GM12878 (cell line): ENCODE measurements around the gene IGF2BP1. TPM values are rescaled to one million over a fixed set of nuclear protein-coding genes. Genes with fewer than 3 reads are reported as not detected.

ENCODE experiments used
- ATAC-seq: fragments of 200-7000 bp; cut with Tn5 transposase; 3 replicates; pipeline ENCODE4 v1.9.1; 2020; ENCODE audit warnings: mild to moderate bottlenecking, moderate library complexity
- BruUV-seq: library from RNA; stranded (reverse); fragments of 400-500 nt; replicated peaks from 2 replicates; lab custom pipeline; 2021; lab: Mats Ljungman, UMichigan
- CTCF ChIA-PET: fragments of 300-600 bp; sonication (Branson Sonifier 250); formaldehyde crosslinking; extraction: SDS; loops from one replicate; lab custom pipeline; 2021; ENCODE audit warnings: inconsistent platforms; lab: Yijun Ruan, JAX
- POLR2A ChIA-PET: fragments of 350-600 bp; formaldehyde crosslinking; extraction: SDS; loops from one replicate; lab custom pipeline; 2021; ENCODE audit warnings: inconsistent platforms; lab: Charles Lee
- RAD21 ChIA-PET: fragments of 300-600 bp; sonication (Branson Sonifier 250); formaldehyde crosslinking; loops from one replicate; lab custom pipeline; 2023; ENCODE audit warnings: antibody characterized with exemption; ENCODE audit not compliant: unreplicated experiment; lab: Charles Lee
- SMC1A ChIA-PET: fragments of 300-600 bp; sonication (Branson Sonifier 250); formaldehyde crosslinking; loops from one replicate; lab custom pipeline; 2023; ENCODE audit not compliant: unreplicated experiment, uncharacterized antibody; lab: Charles Lee
- DNase-seq: peaks from one replicate; pipeline ENCODE4 v3.0.0-alpha.2; 2011; ENCODE audit warnings: low read depth, low spot score
- FAIRE-seq: peaks from 3 replicates; lab custom pipeline; 2011; peaks lifted over from hg19 to GRCh38; lab: Jason Lieb, UNC
- H2AFZ ChIP-seq: 2 replicates; pipeline ENCODE4 v1.6.0; 2011; ENCODE audit warnings: low read depth, low read length, control low read depth; ENCODE audit not compliant: control insufficient read depth
- H3K27ac ChIP-seq: 2 replicates; pipeline ENCODE4 v1.5.1; 2011; ENCODE audit warnings: control low read depth; ENCODE audit not compliant: control insufficient read depth, insufficient read depth
- H3K27me3 ChIP-seq, 2 experiments: replicated peaks in 1 of 2; 2 replicates each; pipeline versions ENCODE4 v1.6.0 to v1.6.1; 2011; ENCODE audit warnings: low read length in 1 of 2; ENCODE audit not compliant: control insufficient read depth in 2 of 2, insufficient read depth in 2 of 2
- H3K36me3 ChIP-seq, 2 experiments: 2 replicates each; pipeline ENCODE4 v1.5.1; 2011; ENCODE audit warnings: low read length in 1 of 2; ENCODE audit not compliant: control insufficient read depth in 2 of 2, insufficient read depth in 2 of 2
- H3K4me1 ChIP-seq: 2 replicates; pipeline ENCODE4 v1.6.1; 2011; ENCODE audit warnings: mild to moderate bottlenecking, low read length, moderate library complexity, mixed read lengths; ENCODE audit not compliant: control insufficient read depth, insufficient read depth
- H3K4me2 ChIP-seq: 2 replicates; pipeline ENCODE4 v1.6.0; 2011; ENCODE audit warnings: control low read depth; ENCODE audit not compliant: control insufficient read depth, insufficient read depth
- H3K4me3 ChIP-seq: fragments of 200-600 bp; sonication (generic); 2 replicates; pipeline ENCODE4 v1.5.1; 2016
- H3K79me2 ChIP-seq: 2 replicates; pipeline ENCODE4 v1.6.0; 2011; ENCODE audit warnings: low read length; ENCODE audit not compliant: control insufficient read depth, insufficient read depth
- H3K9ac ChIP-seq: 2 replicates; pipeline ENCODE4 v1.8.0; 2011; ENCODE audit warnings: low read length, control low read depth, mixed read lengths; ENCODE audit not compliant: control insufficient read depth, insufficient read depth
- H3K9me3 ChIP-seq: replicated peaks from 3 replicates; pipeline ENCODE4 v1.5.1; 2011; ENCODE audit warnings: mild to moderate bottlenecking, low read length; ENCODE audit not compliant: control insufficient read depth, insufficient read depth
- H4K20me1 ChIP-seq: 2 replicates; pipeline ENCODE4 v1.6.0; 2011; ENCODE audit not compliant: control insufficient read depth, insufficient read depth
- BCL11A ChIP-seq: IDR thresholded peaks from 2 replicates; pipeline ENCODE4 v1.6.1; 2011; ENCODE audit warnings: low read depth, low read length
- BMI1 ChIP-seq: fragments of 450-650 bp; IDR thresholded peaks from 2 replicates; pipeline ENCODE4 v1.6.1; 2016; ENCODE audit warnings: mild to moderate bottlenecking, moderate library complexity, borderline replicate concordance
- CREB1 ChIP-seq: IDR thresholded peaks from 2 replicates; pipeline ENCODE4 v1.6.1; 2012; ENCODE audit warnings: low read depth, mild to moderate bottlenecking, inconsistent platforms
- EP300 ChIP-seq, 2 experiments: fragments of 150-350 bp in 1 of 2; IDR thresholded peaks; 2 replicates each; pipeline ENCODE4 v1.6.1; 2011 to 2012; ENCODE audit warnings: low read depth in 2 of 2, low read length in 2 of 2, borderline replicate concordance in 1 of 2, improper control_type of control experiment in 1 of 2, inconsistent platforms in 1 of 2; ENCODE audit not compliant: control insufficient read depth in 1 of 2
- HDAC6 ChIP-seq: fragments of 200-600 bp; sonication (generic); IDR thresholded peaks from one replicate; pipeline ENCODE4 v1.8.0; 2017; ENCODE audit warnings: antibody characterized with exemption; ENCODE audit not compliant: unreplicated experiment
- LARP7 ChIP-seq: fragments of 450-650 bp; IDR thresholded peaks from 2 replicates; pipeline ENCODE4 v1.6.1; 2017; ENCODE audit warnings: mild to moderate bottlenecking
- MXI1 ChIP-seq: fragments of 150-350 bp; IDR thresholded peaks from 2 replicates; pipeline ENCODE4 v1.6.1; 2011; ENCODE audit warnings: low read depth, mild to moderate bottlenecking, inconsistent platforms, low read length, improper control_type of control experiment
- NR2C2 ChIP-seq: IDR thresholded peaks from 2 replicates; pipeline ENCODE4 v1.6.1; 2011; ENCODE audit warnings: borderline replicate concordance, low read depth; ENCODE audit not compliant: control insufficient read depth, insufficient read length
- POU2F2 ChIP-seq: IDR thresholded peaks from 3 replicates; pipeline ENCODE4 v1.6.1; 2011; ENCODE audit warnings: low read depth, mild to moderate bottlenecking, low read length, borderline replicate concordance
- RAD21 ChIP-seq: IDR thresholded peaks from 2 replicates; pipeline ENCODE4 v1.6.1; 2011; ENCODE audit warnings: mild to moderate bottlenecking, low read depth, low read length, moderate library complexity; ENCODE audit not compliant: insufficient read depth
- SREBF1 ChIP-seq: IDR thresholded peaks from 2 replicates; pipeline ENCODE4 v1.6.1; 2012; ENCODE audit warnings: mild to moderate bottlenecking, low read length
- SRF ChIP-seq, 2 experiments: IDR thresholded peaks; 2 replicates each; pipeline ENCODE4 v1.6.1; 2011; ENCODE audit warnings: low read depth in 2 of 2, low read length in 2 of 2, mild to moderate bottlenecking in 1 of 2, moderate library complexity in 1 of 2
- TCF12 ChIP-seq: IDR thresholded peaks from 2 replicates; pipeline ENCODE4 v1.6.1; 2011; ENCODE audit warnings: low read depth, mild to moderate bottlenecking, low read length
- ZNF207 ChIP-seq: fragments of 450-650 bp; IDR thresholded peaks from 2 replicates; pipeline ENCODE4 v1.6.1; 2014; ENCODE audit warnings: antibody characterized with exemption, mild to moderate bottlenecking, borderline replicate concordance
- ZNF384 ChIP-seq: IDR thresholded peaks from 2 replicates; pipeline ENCODE4 v1.6.1; 2012; ENCODE audit warnings: low read depth, mild to moderate bottlenecking, low read length, improper control_type of control experiment, borderline replicate concordance
- WGBS: methylation state at CpG from one replicate; pipeline ENCODE4 v1.1.6; 2016; ENCODE audit warnings: low lambda C conversion rate; ENCODE audit not compliant: insufficient replicate concordance, insufficient coverage; ENCODE audit errors: missing lambda C conversion rate; 5-methylcytosine and 5-hydroxymethylcytosine counted together
- in situ Hi-C: fragments of 300-500 bp; cut with MboI; formaldehyde crosslinking; loops from 9 replicates; pipeline ENCODE4 v1.14.3; 2018; ENCODE audit warnings: mixed read lengths
- intact Hi-C: fragments of 100-400 bp; cut with micrococcal nuclease; formaldehyde crosslinking; loops from one replicate; pipeline ENCODE4 v1.14.2; 2022; ENCODE audit not compliant: unreplicated experiment
- polyA plus RNA-seq, 11 experiments: library from polyadenylated mRNA; depleted of rRNA in 4 of 11; unstranded in 6 of 11; stranded (reverse) in 5 of 11; fragments of >200 nt; fragmentation: Nextera tagmentation in 4 of 11; fragmentation: Illumina TruSeq in 1 of 11; extraction: Ambion mirVana in 4 of 11; extraction: Trizol in 1 of 11; gene quantifications; 1 replicate in 1 of 11; 2 replicates in 10 of 11; pipeline versions ENCODE4 v1.2.1 to v1.2.3, GENCODE V29; 2011 to 2016; ENCODE audit warnings: inconsistent platforms in 2 of 11, missing spikeins in 2 of 11, low read depth in 1 of 11
- total RNA-seq, 4 experiments: library from RNA; depleted of rRNA in 3 of 4; stranded (reverse); fragments of >200 nt in 3 of 4; fragmentation: Illumina TruSeq in 1 of 4; extraction: Trizol in 1 of 4; gene quantifications; 2 replicates each; pipeline versions ENCODE4 v1.2.1 to v1.2.3, GENCODE V29; 2013 to 2021
- TF ChIP-seq, protein P1 (sequence below): fragments of 450-650 bp; IDR thresholded peaks from 2 replicates; pipeline ENCODE4 v1.6.1; 2018; ENCODE audit warnings: borderline replicate concordance, mild to moderate bottlenecking; ENCODE audit not compliant: partially characterized antibody
- TF ChIP-seq, protein P2 (sequence below): IDR thresholded peaks from 2 replicates; pipeline ENCODE4 v1.6.1; 2011; ENCODE audit warnings: low read depth, low read length, improper control_type of control experiment, borderline replicate concordance

IGF2BP1 gene
- total and polyA plus RNA-seq, 10 of the 15 experiments (the other 5 are each of a cell fraction or from before 2014, with no cell fraction given) = 0.04 to 2.4 (median 0.13) TPM; not detected in 1

DNA sequence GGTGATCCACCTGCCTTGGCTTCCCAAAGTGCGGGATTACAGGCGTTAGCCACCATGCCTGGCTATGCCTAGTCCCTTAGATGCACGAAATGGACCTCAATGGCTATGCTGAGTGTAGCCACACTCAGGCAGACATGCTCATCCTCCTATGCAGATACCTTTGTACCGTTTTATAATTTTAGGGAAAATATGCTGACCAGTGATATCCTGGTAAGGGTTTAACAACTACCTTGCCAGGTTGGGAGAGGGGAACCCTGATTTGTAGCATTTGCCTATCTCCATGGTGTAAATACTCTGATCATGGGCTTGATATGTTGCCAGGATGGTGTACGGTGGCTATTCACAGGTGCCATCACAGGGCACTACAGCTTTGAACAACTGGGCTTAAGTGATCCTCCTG is 45.6 kb upstream of the IGF2BP1 start (continued):
- no peak for TF ChIP-seq CREB1

DNA sequence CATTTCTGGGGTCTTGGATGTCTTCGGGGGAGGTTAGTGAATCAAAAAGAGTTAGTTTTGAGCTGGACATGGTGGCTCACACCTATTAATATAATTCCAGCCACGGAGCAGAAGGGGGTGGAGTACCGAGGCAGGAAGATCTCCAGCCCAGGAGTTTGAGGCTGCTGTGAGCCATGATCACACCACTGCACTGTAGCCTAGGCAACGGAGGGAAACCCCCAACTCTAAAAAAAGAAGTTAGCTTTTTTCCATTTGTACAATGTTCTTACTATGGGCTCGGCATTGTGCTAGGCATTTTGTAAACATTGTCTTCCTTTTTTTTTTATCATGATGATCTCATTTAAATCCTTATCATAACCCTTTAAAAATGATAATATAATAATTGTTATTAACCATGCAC is 44.3 kb upstream of the IGF2BP1 start:
- H3K4me1 ChIP-seq = peaks cover 7% of the 10 kb centered on the region; the same call in 1 of the 2 replicates
- no peaks in the 10 kb centered on the region for H3K79me2 ChIP-seq
- no peak overlapping the region for H3K9ac ChIP-seq
- POLR2A ChIA-PET = interaction anchor here (0.7 to 1.5 kb wide), 4 partner anchors 8 to 60 kb away, joined by 3 to 7 read pairs (median 4); partner anchors contain the start of genes ATP5MC1 and SNF8
- intact Hi-C loops (no loop called here), in situ Hi-C loops (no loop called here)
- SMC1A ChIA-PET = interaction anchor here (0.8 to 1.6 kb wide), 5 partner anchors 9 to 215 kb away, joined by 3 to 4 read pairs (median 4); partner anchors contain the start of gene SNF8
- peak overlapping the region; percentile 82 for H2AFZ ChIP-seq
- no peaks in the 10 kb centered on the region for H3K27me3 ChIP-seq
- H3K4me3 ChIP-seq = no peak overlapping the region
- WGBS = 0% methylated on average over 5 of the region's 5 CpGs
- no peaks in the 10 kb centered on the region for H4K20me1 ChIP-seq
- peak; percentile 58 for DNase-seq
- H3K9me3 ChIP-seq = no peaks in the 10 kb centered on the region
- peak; percentile 54 for FAIRE-seq
- no peaks in the 10 kb centered on the region for H3K36me3 ChIP-seq
- CTCF ChIA-PET = interaction anchor here (0.5 to 4.1 kb wide), 8 partner anchors 40 to 274 kb away, joined by 3 to 17 read pairs (median 3); no protein-coding TSS in a partner anchor
- RAD21 ChIA-PET = interaction anchor here (0.8 to 2.3 kb wide), 7 partner anchors 60 to 112 kb away, joined by 3 to 10 read pairs (median 4); partner anchors contain the start of gene ATP5MC1
- no peak overlapping the region for H3K27ac ChIP-seq
- peak; percentile 94 for ATAC-seq
- H3K4me2 ChIP-seq = peak overlapping the region; percentile 74
- BruUV-seq = no TSS peak
- TF ChIP-seq, protein P1, sequence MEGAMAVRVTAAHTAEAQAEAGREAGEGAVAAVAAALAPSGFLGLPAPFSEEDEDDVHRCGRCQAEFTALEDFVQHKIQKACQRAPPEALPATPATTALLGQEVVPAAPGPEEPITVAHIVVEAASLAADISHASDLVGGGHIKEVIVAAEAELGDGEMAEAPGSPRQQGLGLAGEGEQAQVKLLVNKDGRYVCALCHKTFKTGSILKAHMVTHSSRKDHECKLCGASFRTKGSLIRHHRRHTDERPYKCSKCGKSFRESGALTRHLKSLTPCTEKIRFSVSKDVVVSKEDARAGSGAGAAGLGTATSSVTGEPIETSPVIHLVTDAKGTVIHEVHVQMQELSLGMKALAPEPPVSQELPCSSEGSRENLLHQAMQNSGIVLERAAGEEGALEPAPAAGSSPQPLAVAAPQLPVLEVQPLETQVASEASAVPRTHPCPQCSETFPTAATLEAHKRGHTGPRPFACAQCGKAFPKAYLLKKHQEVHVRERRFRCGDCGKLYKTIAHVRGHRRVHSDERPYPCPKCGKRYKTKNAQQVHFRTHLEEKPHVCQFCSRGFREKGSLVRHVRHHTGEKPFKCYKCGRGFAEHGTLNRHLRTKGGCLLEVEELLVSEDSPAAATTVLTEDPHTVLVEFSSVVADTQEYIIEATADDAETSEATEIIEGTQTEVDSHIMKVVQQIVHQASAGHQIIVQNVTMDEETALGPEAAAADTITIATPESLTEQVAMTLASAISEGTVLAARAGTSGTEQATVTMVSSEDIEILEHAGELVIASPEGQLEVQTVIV = peak; percentile 53
- TF ChIP-seq ZNF384 (peak; percentile 60), ZNF207 (no peak), EP300 (IDR thresholded peaks at IDR 0.05; ENCODE audit: borderline replicate concordance in 1 of 2, control insufficient read depth in 1 of 2, low read depth in 2 of 2, low read length in 2 of 2) (no peak), TCF12 (0 out of 2 replicates have a peak, but pooled peaks have one; percentile 30), POU2F2 (no peak), NR2C2 (no peak), SRF (IDR thresholded peaks at IDR 0.05; ENCODE audit: low read depth in 2 of 2, low read length in 2 of 2) (no peak), SREBF1 (peak; percentile 63; the same call in 1 of the 2 replicates), RAD21 (no peak), MXI1 (no peak), LARP7 (no peak), HDAC6 (no peak), BCL11A (no peak), BMI1 (peak; percentile 91)
- TF ChIP-seq, protein P2, sequence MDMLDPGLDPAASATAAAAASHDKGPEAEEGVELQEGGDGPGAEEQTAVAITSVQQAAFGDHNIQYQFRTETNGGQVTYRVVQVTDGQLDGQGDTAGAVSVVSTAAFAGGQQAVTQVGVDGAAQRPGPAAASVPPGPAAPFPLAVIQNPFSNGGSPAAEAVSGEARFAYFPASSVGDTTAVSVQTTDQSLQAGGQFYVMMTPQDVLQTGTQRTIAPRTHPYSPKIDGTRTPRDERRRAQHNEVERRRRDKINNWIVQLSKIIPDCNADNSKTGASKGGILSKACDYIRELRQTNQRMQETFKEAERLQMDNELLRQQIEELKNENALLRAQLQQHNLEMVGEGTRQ = no peak
